SK-N-SH (cell line): ENCODE measurements around the gene OSBPL2. TPM values are rescaled to one million over a fixed set of nuclear protein-coding genes. Genes with fewer than 3 reads are reported as not detected.

Source experiments
- CTCF ChIA-PET: fragments of 300-600, 350-600 bp; formaldehyde crosslinking; extraction: SDS; loops from one replicate; lab custom pipeline; 2021; lab: Yijun Ruan, JAX
- POLR2A ChIA-PET: fragments of 350-600 bp; sonication (Branson Sonifier 250); formaldehyde crosslinking; extraction: SDS; loops from one replicate; lab custom pipeline; 2020; ENCODE audit warnings: antibody characterized with exemption, inconsistent platforms; lab: Yijun Ruan, JAX
- DNase-seq: peaks from one replicate; pipeline ENCODE4 v3.0.0; 2012
- H2AFZ ChIP-seq: fragments of 200-600 bp; sonication (generic); 2 replicates; pipeline ENCODE4 v1.8.1; 2016; ENCODE audit warnings: antibody characterized with exemption, mild to moderate bottlenecking, low read depth
- H3F3A ChIP-seq: fragments of 200-600 bp; sonication (generic); replicated peaks from 2 replicates; pipeline ENCODE3; 2016; ENCODE audit warnings: antibody characterized with exemption, mild to moderate bottlenecking; ENCODE audit not compliant: insufficient read depth
- H3K27ac ChIP-seq, 2 experiments: fragments of 200-500 bp in 1 of 2; fragments of 200-600 bp in 1 of 2; sonication (Bioruptor generic) in 1 of 2; sonication (generic), shearing (Covaris generic) in 1 of 2; 2 replicates each; pipeline versions ENCODE4 v1.5.1 to v1.6.1; 2014 to 2016; ENCODE audit warnings: low read depth in 2 of 2, inconsistent platforms in 1 of 2, low read length in 1 of 2, mild to moderate bottlenecking in 1 of 2, mixed read lengths in 1 of 2
- H3K27me3 ChIP-seq: fragments of 200-600 bp; sonication (generic), shearing (Covaris generic); 2 replicates; pipeline ENCODE4 v1.6.1; 2016; ENCODE audit warnings: mixed run types; ENCODE audit not compliant: insufficient read depth
- H3K36me3 ChIP-seq, 2 experiments: fragments of 200-500 bp in 1 of 2; fragments of 200-600 bp in 1 of 2; sonication (Bioruptor generic) in 1 of 2; sonication (generic) in 1 of 2; replicated peaks in 1 of 2; 2 replicates each; pipeline versions ENCODE3 to v1.5.1; 2014 to 2016; ENCODE audit warnings: low read length in 1 of 2, mild to moderate bottlenecking in 1 of 2; ENCODE audit not compliant: insufficient read depth in 2 of 2, control insufficient read depth in 1 of 2
- H3K4me1 ChIP-seq, 2 experiments: fragments of 200-500 bp in 1 of 2; fragments of 200-600 bp in 1 of 2; sonication (Bioruptor generic) in 1 of 2; sonication (generic), shearing (Covaris generic) in 1 of 2; 2 replicates each; pipeline versions ENCODE4 v1.5.1 to v1.6.1; 2014 to 2016; ENCODE audit warnings: low read depth in 1 of 2, low read length in 1 of 2, mixed run types in 1 of 2; ENCODE audit not compliant: insufficient read depth in 2 of 2, control insufficient read depth in 1 of 2
- H3K4me2 ChIP-seq: fragments of 200-600 bp; sonication (generic), shearing (Covaris generic); 2 replicates; pipeline ENCODE4 v1.6.1; 2017; ENCODE audit warnings: mixed run types
- H3K4me3 ChIP-seq, 2 experiments: fragments of 200-500 bp in 1 of 2; fragments of 200-600 bp in 1 of 2; sonication (Bioruptor generic) in 1 of 2; sonication (generic), shearing (Covaris generic) in 1 of 2; 2 replicates each; pipeline versions ENCODE4 v1.5.1 to v1.8.1; 2014 to 2016; ENCODE audit warnings: low read depth in 2 of 2, inconsistent platforms in 1 of 2, low read length in 1 of 2, mild to moderate bottlenecking in 1 of 2, mixed read lengths in 1 of 2, moderate library complexity in 1 of 2
- H3K79me2 ChIP-seq: fragments of 200-600 bp; sonication (generic); 2 replicates; pipeline ENCODE4 v1.8.1; 2017; ENCODE audit warnings: mild to moderate bottlenecking; ENCODE audit not compliant: insufficient read depth
- H3K9ac ChIP-seq: fragments of 200-600 bp; sonication (generic); 2 replicates; pipeline ENCODE4 v1.6.1; 2017; ENCODE audit warnings: mixed run types
- H3K9me2 ChIP-seq: fragments of 200-600 bp; sonication (generic); 2 replicates; pipeline ENCODE4 v1.6.1; 2017; ENCODE audit warnings: mixed run types
- H3K9me3 ChIP-seq: fragments of 200-600 bp; sonication (generic); 2 replicates; pipeline ENCODE4 v1.6.1; 2017; ENCODE audit warnings: mixed run types, mild to moderate bottlenecking, moderate library complexity
- H4K20me1 ChIP-seq: fragments of 200-600 bp; sonication (generic); 2 replicates; pipeline ENCODE4 v1.6.1; 2017; ENCODE audit warnings: mild to moderate bottlenecking, mixed run types; ENCODE audit not compliant: insufficient read depth
- CHD2 ChIP-seq: fragments of 150-350 bp; IDR thresholded peaks from 2 replicates; pipeline ENCODE4 v1.6.1; 2018; ENCODE audit warnings: low read length; ENCODE audit not compliant: partially characterized antibody
- ELF1 ChIP-seq: IDR thresholded peaks from 2 replicates; pipeline ENCODE4 v1.4.0; 2012
- EP300 ChIP-seq, 2 experiments: IDR thresholded peaks; 2 replicates each; pipeline versions ENCODE4 v1.4.0 to v1.6.1; 2012; ENCODE audit warnings: borderline replicate concordance in 1 of 2, low read depth in 1 of 2, low read length in 1 of 2
- EZH2phosphoT487 ChIP-seq: fragments of 200-600 bp; sonication (generic); IDR thresholded peaks from 2 replicates; pipeline ENCODE4 v1.6.1; 2017; ENCODE audit warnings: low read depth, mixed run types, mild to moderate bottlenecking, antibody characterized with exemption, moderate library complexity, borderline replicate concordance
- FOXJ3 ChIP-seq: sonication (generic); formaldehyde crosslinking; IDR thresholded peaks from 2 replicates; pipeline ENCODE4 v1.5.1; 2020; ENCODE audit warnings: mild to moderate bottlenecking, missing genetic modification reagents
- GABPA ChIP-seq: IDR thresholded peaks from 2 replicates; pipeline ENCODE4 v1.4.0; 2012; ENCODE audit warnings: low read depth, mild to moderate bottlenecking
- GATA2 ChIP-seq: sonication (generic); formaldehyde crosslinking; IDR thresholded peaks from 2 replicates; pipeline ENCODE4 v1.5.0; 2020; ENCODE audit warnings: mild to moderate bottlenecking, missing genetic modification reagents
- JUND ChIP-seq: IDR thresholded peaks from 2 replicates; pipeline ENCODE4 v1.4.0; 2012
- MEF2A ChIP-seq: IDR thresholded peaks from 2 replicates; pipeline ENCODE4 v1.4.0; 2012; ENCODE audit warnings: low read depth, borderline replicate concordance
- MXI1 ChIP-seq: IDR thresholded peaks from 2 replicates; pipeline ENCODE4 v1.6.1; 2012; ENCODE audit warnings: mild to moderate bottlenecking, low read depth, low read length, improper control_type of control experiment
- NRF1 ChIP-seq: IDR thresholded peaks from 2 replicates; pipeline ENCODE4 v1.6.1; 2012; ENCODE audit warnings: low read depth, mild to moderate bottlenecking, low read length
- RCOR1 ChIP-seq: fragments of 150-350 bp; IDR thresholded peaks from 2 replicates; pipeline ENCODE4 v1.6.1; 2017; ENCODE audit warnings: antibody characterized with exemption, low read length
- RFX5 ChIP-seq: IDR thresholded peaks from 2 replicates; pipeline ENCODE4 v1.6.1; 2012; ENCODE audit warnings: mild to moderate bottlenecking, improper control_type of control experiment, low read length
- SIN3A ChIP-seq: IDR thresholded peaks from 2 replicates; pipeline ENCODE4 v1.6.1; 2012; ENCODE audit warnings: low read depth, mild to moderate bottlenecking, low read length, moderate library complexity, borderline replicate concordance
- SMC3 ChIP-seq: IDR thresholded peaks from 2 replicates; pipeline ENCODE4 v1.6.1; 2012; ENCODE audit warnings: low read depth, low read length, improper control_type of control experiment
- TCF12 ChIP-seq: IDR thresholded peaks from 2 replicates; pipeline ENCODE4 v1.4.0; 2012
- TEAD4 ChIP-seq: IDR thresholded peaks from 2 replicates; pipeline ENCODE4 v1.4.0; 2012; ENCODE audit warnings: mild to moderate bottlenecking, borderline replicate concordance; ENCODE audit not compliant: insufficient read depth
- YY1 ChIP-seq: IDR thresholded peaks from 2 replicates; pipeline ENCODE4 v1.4.0; 2012; ENCODE audit warnings: low read depth, mild to moderate bottlenecking
- WGBS: methylation state at CpG from one replicate; pipeline ENCODE4 v1.1.6; 2017; ENCODE audit warnings: low lambda C conversion rate; 5-methylcytosine and 5-hydroxymethylcytosine counted together
- polyA plus RNA-seq, 3 experiments: library from polyadenylated mRNA; depleted of rRNA; stranded (reverse); fragments of >200 nt; gene quantifications; 2 replicates each; pipeline ENCODE4 v1.2.3, GENCODE V29; 2012
- TF ChIP-seq, protein P1 (sequence below): IDR thresholded peaks from 2 replicates; pipeline ENCODE4 v1.4.0; 2012; ENCODE audit warnings: low read depth, borderline replicate concordance
- TF ChIP-seq, protein P2 (sequence below): IDR thresholded peaks from 2 replicates; pipeline ENCODE4; 2012

Gene OSBPL2
- polyA plus RNA-seq, 1 of the 3 experiments (the other 2 are of a cell fraction): 17.7 TPM

DNA sequence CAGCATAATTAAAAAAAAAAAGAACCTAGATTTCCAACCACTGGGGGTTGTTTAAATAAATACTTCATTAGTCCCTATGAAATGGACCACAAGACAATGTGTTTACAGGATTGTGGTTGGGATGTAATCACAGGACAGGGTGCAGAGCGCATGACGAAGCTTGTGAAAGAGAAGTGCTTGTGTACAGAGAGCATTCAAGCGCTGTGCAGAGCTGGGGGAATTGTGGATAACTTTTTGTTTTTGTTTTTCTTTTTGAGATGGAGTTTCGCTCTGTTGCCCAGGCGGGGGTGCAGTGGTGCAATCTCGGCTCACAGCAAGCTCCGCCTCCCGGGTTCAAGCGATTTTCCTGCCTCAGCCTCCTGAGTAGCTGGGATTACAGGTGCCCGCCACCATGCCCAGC, 106.5 kb downstream of the OSBPL2 start:
- TF ChIP-seq CHD2 (no peak), GABPA (no peak), MEF2A (no peak), FOXJ3 (no peak), YY1 (no peak), SMC3 (no peak), GATA2 (CRISPR knock-in tag) (no peak), RCOR1 (no peak), RFX5 (no peak), EP300 (IDR thresholded peaks at IDR 0.05; ENCODE audit: borderline replicate concordance in 1 of 2, low read depth in 1 of 2, low read length in 1 of 2) (no peak), MXI1 (no peak), EZH2phosphoT487 (no peak), JUND (no peak), ELF1 (no peak), TCF12 (no peak), TEAD4 (no peak), SIN3A (no peak), NRF1 (no peak)
- TF ChIP-seq, protein P1, sequence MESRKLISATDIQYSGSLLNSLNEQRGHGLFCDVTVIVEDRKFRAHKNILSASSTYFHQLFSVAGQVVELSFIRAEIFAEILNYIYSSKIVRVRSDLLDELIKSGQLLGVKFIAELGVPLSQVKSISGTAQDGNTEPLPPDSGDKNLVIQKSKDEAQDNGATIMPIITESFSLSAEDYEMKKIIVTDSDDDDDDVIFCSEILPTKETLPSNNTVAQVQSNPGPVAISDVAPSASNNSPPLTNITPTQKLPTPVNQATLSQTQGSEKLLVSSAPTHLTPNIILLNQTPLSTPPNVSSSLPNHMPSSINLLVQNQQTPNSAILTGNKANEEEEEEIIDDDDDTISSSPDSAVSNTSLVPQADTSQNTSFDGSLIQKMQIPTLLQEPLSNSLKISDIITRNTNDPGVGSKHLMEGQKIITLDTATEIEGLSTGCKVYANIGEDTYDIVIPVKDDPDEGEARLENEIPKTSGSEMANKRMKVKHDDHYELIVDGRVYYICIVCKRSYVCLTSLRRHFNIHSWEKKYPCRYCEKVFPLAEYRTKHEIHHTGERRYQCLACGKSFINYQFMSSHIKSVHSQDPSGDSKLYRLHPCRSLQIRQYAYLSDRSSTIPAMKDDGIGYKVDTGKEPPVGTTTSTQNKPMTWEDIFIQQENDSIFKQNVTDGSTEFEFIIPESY: no peak
- TF ChIP-seq, protein P2, sequence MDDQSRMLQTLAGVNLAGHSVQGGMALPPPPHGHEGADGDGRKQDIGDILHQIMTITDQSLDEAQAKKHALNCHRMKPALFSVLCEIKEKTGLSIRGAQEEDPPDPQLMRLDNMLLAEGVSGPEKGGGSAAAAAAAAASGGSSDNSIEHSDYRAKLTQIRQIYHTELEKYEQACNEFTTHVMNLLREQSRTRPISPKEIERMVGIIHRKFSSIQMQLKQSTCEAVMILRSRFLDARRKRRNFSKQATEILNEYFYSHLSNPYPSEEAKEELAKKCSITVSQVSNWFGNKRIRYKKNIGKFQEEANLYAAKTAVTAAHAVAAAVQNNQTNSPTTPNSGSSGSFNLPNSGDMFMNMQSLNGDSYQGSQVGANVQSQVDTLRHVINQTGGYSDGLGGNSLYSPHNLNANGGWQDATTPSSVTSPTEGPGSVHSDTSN: no peak
- H3K9ac ChIP-seq: no peak overlapping the region
- H3K79me2 ChIP-seq: no peaks in the 10 kb centered on the region
- no peaks in the 10 kb centered on the region for H3K9me2 ChIP-seq
- H3K4me3 ChIP-seq: no peak overlapping the region
- no peaks in the 10 kb centered on the region for H3K27me3 ChIP-seq
- no peak overlapping the region for H3K4me2 ChIP-seq
- ChIA-PET POLR2A (no interaction called here), CTCF (interaction anchor here (1.9 kb wide), 1 partner anchor 38 kb away, joined by 8 read pairs; no protein-coding TSS in a partner anchor)
- H3K36me3 ChIP-seq: peaks cover 23 to 37% of the 10 kb centered on the region in 2 experiments
- H4K20me1 ChIP-seq: no peaks in the 10 kb centered on the region
- H2AFZ ChIP-seq: no peak overlapping the region
- no peak overlapping the region for H3K27ac ChIP-seq
- no peaks in the 10 kb centered on the region for H3K4me1 ChIP-seq
- H3F3A ChIP-seq: no peaks in the 10 kb centered on the region
- no peak for DNase-seq
- H3K9me3 ChIP-seq: no peaks in the 10 kb centered on the region
- 94% methylated on average over 10 of the region's 10 CpGs for WGBS

Other genes with a start within 250 kb of the OSBPL2 start
- gene TAF4, start 172.6 kb upstream of the OSBPL2 start, polyA plus RNA-seq (2012; rRNA removed): 2.9 and 4.8 TPM in 2 replicates
- 52.2 and 64.6 TPM in 2 replicates for gene LSM14B, start 116.0 kb upstream of the OSBPL2 start, polyA plus RNA-seq (2012; rRNA removed)
- 687 and 801 TPM in 2 replicates for gene PSMA7, start 95.1 kb upstream of the OSBPL2 start, polyA plus RNA-seq (2012; rRNA removed)
- gene SS18L1, start 94.8 kb upstream of the OSBPL2 start, polyA plus RNA-seq (2012; rRNA removed): 10.7 and 13.1 TPM in 2 replicates
- gene MTG2, start 55.5 kb upstream of the OSBPL2 start, polyA plus RNA-seq (2012; rRNA removed): 36.6 and 42.9 TPM in 2 replicates
- gene HRH3, start 18.2 kb upstream of the OSBPL2 start, polyA plus RNA-seq (2012; rRNA removed): 0.02 TPM in 2 replicates
- gene ADRM1, start 64.5 kb downstream of the OSBPL2 start, polyA plus RNA-seq (2012; rRNA removed): 137 and 142 TPM in 2 replicates
- 16.1 and 27.2 TPM in 2 replicates for gene LAMA5, start 128.8 kb downstream of the OSBPL2 start, polyA plus RNA-seq (2012; rRNA removed)
- 11,376 and 16,625 TPM in 2 replicates for gene RPS21, start 148.6 kb downstream of the OSBPL2 start, polyA plus RNA-seq (2012; rRNA removed)
- 4.2 and 4.8 TPM in 2 replicates for gene CABLES2, start 168.8 kb downstream of the OSBPL2 start, polyA plus RNA-seq (2012; rRNA removed)
- not detected in 2 replicates for gene RBBP8NL, start 189.0 kb downstream of the OSBPL2 start, polyA plus RNA-seq (2012; rRNA removed)
- not detected in 2 replicates for gene GATA5, start 237.5 kb downstream of the OSBPL2 start, polyA plus RNA-seq (2012; rRNA removed)